HG03039 (cell line): ENCODE data around the gene UBE2H.
"Not testable (repeated sequence)": the region's sequence is repeated elsewhere in the genome, so short reads cannot be mapped to it uniquely, and the experiment has no call there.

Source experiments
- ATAC-seq: cut with Tn5 transposase; IDR thresholded peaks from one replicate; pipeline ENCODE4 v1.9.1; 2021; ENCODE audit warnings: mild to moderate bottlenecking, moderate library complexity; ENCODE audit not compliant: unreplicated experiment

Gene UBE2H

DNA sequence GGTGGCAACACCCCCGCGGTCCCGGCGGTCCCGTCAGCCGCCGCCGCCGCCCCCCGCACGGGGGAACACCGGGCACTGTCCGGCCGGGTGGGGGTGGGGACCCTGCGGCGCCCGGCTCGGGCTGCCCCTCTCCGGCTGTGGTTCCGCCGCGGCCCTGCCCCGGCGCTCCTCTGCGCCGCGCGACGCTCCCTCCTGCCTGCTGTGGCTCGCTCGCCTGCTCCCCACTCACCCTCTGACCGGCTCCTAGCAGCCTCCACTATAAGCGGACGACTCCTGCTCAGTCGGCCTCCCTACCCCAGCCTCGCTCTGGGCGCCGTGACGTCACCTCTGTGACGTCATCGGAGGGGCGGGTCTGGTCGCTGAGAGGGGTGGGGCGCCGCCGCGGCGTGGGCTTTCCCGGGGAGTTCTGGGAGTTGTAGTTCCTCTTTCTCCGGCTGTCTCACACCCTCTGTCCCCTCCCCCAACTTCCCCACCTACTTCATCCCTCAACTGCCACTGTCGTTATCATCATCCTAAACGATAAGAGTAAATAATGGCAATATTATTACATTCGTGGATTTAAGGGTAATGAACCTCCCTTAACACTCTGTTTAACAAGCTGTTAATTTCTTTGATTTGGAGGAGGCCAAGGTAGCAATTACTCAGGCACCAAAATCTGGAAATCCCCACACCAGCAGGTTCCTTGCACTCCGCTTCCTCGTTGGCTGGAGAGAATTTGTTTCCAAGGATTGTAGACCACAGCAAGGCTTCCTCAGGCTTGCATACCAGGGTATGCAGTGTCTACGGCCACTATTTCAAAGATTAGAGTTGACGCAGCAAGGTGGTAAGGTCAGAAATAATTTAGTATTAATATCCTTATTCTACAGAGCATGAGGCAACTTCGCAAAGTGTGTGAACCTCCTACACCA, at the start of gene UBE2H:
UBE2H (minus strand) TSS at position 308 of the 908 bp plus-strand sequence. CDS start 405 bp downstream, outside the sequence.
- ATAC-seq, result peak; percentile 69

DNA sequence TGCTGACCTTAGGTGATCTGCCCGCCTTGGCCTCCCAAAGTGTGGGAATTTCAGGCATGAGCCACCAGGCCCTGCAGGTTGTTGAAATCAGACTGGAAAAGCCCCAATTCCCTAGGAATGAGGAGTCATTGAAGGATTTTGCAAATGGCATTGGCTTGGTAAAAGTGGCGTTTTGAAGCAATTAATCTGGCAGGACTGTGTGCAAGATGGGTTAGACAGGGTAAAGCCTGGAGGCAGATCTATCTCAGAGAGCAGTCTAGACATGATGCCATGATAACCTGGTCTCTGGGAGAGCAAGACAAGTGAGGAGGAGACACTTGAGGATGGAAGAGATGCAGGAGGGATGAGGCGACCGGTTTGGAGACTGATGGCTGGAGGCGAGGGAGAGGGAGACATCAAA, 45.7 kb upstream of the UBE2H start:
- no peak for ATAC-seq

DNA sequence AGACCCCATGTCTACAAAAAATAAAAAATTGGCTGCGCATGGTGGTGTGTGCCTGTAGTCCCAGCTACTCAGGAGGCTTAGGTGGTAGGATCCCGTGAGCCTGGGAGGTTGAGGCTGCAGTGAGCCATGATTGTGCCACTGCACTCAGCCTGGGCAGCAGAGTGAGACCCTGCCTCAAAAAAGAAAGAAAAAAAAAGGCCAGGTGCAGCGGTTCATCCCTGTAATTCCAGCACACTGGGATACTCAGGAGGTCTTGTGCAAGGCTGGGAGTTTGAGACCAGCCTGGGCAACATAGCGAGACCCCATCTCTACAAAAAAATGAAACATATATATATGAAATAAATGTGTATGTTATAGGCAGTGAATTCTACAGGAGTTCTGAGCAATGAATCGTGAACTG, 44.5 kb upstream of the UBE2H start:
- ATAC-seq, result no peak

DNA sequence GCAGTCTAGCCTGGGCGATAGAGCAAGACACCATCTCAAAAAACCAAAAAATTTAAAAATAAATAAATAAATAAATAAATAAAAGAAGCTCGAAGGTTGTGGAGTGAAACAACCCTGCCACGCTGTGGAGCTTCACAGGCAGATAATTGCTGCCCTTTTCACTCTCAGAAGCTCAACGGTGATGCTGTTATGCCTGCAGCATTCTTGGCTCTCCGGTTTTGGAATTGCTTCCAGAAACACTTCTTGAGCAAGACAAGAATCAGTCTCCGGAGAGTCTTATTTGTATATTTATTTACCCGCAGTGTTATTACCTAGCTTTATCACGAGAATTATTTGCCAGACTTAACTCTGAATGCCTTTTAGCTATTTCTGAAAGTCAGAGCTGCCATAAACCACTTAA, 40.5 kb upstream of the UBE2H start:
- no peak for ATAC-seq

DNA sequence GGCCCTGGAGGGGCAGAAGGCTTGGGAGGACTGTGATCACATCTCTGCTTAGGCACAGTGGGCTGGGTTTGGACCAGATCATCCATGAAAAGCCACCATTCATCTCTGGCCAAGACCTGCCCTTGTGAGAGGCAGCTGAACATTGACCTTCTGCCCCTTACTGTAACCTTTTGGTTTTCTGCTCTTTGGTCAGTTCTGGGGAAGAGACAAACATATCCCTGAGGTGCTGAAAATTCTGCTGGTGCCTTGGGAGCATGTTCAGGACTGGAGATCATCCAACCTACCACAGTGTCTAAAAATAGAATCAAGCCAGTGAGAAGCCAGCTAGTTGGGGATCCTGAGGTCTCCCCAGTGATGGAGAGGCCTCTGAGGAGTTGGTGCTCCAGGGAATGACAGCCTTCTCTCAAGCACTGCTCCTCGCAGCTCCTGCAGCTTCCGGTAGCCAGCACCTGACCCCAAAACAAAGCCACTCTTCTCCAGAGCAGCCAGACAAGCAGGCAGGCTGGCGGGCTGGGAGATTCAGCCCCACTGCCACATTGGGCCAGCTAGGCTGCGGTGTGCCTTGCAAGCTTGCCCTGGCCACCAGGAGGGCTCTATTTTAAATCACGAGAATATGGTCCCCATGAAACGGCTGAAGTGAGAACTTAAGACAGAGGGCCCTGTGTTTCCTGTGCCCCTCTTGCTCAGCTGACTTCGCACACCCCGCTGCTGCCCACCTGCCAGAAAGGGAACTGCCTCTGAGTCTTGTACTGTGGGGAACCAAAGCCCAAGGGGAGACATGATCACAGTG, 37.8 kb upstream of the UBE2H start:
- no peak for ATAC-seq

DNA sequence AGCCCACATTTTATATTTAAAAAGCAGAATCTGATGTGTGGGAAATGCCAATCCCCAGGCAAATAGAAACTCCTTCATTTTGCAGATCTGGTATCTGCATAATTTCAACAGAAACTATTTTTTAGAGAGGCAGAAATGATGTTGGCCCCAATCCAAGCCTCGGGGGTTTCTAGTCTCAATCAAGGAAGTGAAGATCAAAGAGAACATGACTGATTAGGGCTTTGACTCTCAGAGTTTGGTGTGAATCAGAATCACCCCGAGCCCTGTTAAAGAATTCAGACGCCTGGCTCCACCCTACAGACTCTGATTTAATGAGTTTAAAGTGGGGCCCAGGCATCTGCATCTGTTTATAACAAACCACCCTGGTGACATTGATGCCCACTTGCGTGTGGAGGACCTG, 36.7 kb upstream of the UBE2H start:
- no peak for ATAC-seq

DNA sequence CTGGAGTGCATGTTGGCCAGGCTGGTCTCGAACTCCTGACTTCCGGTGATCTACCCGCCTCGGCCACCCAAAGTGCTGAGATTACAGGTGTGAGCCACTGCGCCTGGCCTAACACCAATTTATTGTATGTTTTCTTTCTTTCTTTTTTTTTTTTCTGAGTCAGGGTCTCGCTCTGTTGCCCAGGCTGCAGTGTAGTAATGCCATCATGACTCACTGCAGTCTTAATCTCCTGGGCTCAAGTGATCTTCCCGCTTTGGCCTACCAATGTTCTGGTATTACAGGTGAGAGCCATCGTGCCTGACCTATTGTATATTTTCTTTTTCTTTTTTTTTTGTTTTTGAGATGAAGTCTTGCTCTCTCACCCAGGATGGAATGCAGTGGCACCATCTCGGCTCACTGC, 33.8 kb upstream of the UBE2H start:
- ATAC-seq, result no peak

DNA sequence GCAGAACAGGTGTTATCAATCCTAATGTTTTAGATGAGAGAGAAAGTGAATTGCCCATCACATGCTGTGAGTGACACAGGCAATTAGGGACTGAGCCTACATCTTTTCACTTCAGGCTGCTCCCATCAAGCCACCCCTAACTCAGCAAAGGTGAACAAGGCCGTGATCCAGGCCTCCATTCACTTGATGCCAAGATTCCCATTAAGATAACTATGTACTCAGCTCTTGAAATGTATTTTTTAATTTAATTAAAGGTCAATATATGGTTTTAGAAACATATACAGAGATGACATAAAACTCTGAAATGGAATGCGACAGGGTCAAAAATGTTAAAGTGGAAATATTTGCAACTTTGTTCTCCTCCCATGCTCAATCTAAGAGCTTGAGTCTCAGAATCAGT, 27.9 kb upstream of the UBE2H start:
- no peak for ATAC-seq

DNA sequence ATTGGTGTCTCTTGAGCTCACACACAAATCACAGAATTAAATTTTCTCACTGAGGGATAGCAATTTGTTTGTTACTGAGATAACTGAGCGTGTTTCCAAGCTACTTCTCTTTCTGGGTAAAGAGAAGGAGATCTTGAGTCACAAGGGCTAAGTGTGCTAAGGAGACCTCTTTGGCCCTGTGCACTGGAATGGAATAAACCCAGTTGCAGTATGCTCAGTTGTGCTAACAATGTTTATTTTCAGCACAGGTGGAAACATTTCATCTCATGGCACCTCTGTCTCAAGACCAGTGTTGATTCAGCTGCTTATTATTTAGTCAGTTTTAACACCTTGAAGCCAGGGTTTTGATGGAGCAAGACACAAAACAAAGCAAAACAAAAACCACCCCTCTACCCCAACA, 22.5 kb upstream of the UBE2H start:
- ATAC-seq, result no peak

DNA sequence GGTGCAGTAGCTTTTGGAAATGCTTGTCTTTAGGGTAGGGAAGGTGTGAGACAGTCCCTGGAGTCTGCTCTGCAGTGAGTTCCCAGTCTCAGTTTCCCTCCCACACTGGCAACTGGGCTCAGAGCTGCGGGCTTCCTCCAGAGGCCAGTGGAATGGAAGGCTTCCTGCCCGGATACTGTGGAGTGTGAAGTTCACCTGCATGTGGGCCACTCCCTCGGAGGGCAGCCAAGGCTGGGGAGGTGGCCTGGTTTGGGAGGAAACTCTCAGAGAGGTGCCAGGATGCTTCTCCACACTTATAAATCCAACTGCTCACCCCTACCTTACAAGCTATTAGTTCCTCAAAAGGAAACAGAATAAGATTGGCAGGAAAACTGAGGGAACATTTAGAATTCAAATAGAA, 18.1 kb upstream of the UBE2H start:
- no peak for ATAC-seq

DNA sequence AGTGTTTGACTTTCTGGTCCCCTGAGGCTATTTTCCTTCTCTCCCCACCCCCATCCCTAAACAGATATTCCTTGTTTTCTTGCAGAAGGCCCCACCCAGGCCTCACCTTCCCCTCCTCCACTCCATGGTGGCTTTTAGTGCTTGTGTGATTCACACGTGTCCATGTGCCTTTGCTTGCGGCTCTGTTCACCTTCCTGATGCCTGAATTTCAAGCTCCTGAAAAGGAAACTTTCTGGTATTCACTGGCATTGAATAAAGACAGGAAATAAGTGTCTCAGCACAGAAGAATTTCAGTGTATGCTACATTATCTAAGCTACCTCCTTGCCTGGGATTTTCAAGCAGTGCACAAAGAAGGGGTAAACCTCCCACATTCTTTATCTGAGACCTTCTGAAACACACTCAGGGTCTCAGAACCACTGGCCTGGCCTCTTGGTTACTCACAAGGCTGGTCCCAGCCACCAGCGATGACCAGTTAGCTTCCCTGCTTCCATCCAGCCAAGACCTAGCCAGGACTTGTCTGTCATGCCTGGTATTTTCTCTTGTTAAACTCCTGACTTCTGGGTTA, 17.2 kb upstream of the UBE2H start:
- ATAC-seq, result no peak

DNA sequence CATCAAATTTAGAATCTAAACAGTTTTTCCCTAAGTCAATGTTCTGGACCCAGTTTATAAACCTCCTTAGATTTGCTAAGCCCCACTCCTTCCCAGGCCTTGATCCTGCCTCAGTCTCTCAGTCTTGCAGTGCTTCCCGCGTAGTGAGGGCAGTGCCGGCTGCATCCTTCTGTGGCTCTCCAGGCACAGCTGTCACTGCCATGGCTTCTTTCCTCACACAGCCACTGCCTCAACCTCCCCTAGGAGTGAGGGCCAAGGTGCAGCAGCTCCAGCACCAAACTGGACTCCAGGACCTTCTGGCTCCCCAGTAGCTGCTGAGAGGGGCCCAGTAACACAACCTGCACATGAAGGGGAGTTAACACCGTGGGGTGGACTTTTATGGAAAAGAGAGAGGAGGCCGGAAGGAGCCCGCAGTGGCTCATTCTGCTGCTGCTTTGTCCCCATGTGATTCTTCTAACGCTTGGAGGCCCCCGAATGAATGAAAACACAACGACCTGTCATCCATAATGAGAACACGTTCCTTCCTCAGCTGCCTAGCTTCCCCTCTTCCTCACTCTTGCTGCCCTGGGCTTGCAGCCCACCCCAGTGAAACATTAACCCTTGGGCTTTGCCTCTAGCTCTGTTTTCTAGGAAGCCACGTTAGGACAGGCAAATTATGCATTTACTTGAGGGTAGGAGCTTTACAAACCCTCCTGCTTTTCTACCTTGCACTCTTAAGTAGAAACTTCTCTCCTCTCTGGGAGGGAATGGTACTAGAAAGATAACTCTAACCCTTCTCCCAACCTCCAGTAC, 16.0 kb upstream of the UBE2H start:
- no peak for ATAC-seq

DNA sequence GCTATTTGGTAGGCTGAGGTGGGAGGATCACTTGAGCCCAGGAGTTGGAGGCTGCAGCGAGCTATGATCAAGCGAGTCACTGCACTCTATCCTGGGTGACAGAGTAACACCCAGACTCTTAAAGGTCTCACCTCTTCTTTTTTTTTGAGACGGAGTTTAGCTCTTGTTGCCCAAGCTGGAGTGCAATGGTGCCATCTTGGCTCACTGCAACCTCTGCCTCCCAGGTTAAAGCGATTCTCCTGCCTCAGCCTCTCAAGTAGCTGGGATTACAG, 7.4 kb upstream of the UBE2H start:
- not testable (repeated sequence) for ATAC-seq

DNA sequence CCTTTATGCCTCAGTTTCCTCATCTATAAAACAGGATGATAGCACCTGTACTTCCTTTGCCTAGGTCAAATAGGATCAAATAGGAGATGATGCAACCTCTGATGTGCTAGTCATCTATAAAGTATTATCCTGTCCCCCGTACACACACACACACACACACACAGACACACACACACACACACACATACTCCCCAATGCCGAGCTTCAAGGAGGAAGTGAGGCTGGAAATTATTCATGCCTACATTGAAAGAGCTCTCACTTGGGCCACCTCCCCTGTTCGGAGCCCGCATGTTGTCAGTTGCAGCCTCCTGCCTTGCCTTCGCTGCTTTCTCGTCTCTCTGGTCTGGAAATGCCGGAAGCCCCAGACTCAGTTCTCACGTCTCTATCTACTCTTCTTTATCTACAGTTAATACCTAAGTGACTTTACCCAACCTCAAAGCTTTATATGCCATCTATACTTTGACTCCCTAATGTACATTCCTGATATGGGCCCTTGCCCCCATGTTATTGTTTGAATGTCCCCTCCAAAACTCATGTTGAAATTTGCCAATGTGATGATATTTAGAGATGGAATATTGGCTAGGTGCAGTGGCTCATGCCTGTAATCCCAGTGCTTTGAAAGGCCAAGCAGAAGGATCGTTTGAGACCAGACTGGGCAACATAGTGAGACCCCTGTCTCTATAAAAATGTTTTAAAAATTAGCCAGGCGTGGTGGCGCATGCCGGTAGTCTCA, 6.9 kb upstream of the UBE2H start:
- ATAC-seq, result no peak

DNA sequence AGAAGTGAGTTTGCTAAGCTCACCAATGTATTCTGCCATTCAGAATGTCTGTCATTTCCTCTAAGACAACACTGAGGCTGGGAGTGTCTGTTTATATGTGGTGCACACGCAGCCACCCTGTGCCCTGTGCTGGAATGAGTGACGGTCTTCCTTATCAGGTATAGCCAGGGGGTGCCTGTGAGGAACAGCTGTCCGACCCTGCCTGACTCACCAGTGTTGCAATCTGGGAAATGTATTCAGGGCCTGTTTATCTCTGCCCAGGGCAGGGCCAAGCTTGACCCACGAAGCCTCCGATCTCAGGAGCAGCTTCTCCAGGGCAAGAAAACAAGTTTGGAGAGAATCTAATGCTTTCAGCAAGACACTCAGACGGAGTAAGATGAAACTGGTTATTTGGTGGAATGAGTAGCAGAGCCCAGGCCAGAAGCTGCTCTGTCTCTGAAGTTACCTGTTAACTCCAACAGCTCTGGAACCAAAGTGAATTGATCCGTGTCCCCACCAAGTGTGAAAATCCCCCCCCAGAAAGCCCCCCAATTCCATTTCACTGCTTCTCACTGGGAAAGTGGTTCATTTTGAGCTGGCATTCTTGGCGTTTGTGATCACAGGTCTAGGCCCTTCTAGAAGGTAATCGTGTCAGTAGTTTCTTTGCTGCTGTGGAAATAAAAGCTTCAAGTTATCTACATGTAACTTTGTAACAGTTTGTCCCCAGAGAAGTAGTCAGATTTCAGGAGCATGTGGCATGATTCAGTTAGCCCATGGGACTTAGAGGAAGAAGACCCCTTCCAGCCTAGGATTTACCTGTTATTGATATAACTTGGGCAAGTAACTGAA, 6.1 kb upstream of the UBE2H start:
- no peak for ATAC-seq

DNA sequence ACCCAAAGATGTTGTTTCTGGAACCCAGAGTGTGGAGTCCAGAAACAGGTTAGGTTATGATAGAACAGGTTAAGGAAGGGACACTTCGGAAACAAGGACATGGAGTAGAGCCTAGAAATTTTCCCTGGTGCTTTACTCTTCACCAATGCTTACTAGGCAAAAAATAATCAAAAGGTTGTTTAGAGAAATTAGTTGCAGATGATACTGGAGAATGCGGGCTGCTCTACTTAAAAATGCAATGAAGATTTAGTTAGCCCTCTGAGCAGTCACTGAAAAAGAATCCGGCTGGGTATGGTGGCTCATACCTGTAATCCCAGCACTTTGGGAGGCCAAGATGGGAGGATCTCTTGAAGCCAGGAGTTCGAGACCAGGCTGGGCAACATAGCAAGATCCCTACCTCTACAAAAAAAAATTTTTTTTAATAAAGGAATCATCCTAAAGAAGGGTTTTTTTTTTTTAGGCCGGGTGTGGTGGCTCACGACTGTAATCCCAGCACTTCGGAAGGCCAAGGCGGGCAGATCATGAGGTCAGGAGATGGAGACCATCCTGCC, 3.3 kb upstream of the UBE2H start:
- no peak for ATAC-seq

DNA sequence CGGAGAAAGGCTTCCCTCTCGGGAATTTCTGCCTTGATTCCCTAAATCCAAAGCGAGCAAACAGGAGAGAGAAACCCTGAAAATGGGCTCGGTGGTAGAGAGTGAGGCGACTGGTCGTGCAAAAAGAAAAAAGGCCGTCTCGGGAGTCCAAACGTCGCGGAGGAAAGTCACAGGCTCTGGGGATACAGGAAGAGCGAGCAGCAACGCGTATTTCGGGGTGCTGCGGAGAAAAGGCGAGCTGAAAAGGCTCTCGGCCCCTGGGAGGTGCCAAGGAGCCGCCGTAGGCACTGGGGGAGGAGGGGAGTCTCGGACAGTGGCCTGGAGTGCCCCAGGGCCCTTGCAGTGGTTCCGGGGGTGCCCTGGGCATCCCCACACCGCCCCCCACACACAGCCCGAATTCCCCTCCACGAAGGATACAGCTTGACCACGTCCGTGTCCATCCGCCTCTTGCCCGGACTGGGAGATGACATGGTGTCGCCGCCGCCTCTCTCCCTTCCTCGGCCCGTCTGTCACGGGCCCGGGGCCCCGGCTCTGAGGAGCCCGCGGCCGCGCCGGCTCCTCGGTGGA, 591 bp downstream of the UBE2H start:
- ATAC-seq, result peak; percentile 17

DNA sequence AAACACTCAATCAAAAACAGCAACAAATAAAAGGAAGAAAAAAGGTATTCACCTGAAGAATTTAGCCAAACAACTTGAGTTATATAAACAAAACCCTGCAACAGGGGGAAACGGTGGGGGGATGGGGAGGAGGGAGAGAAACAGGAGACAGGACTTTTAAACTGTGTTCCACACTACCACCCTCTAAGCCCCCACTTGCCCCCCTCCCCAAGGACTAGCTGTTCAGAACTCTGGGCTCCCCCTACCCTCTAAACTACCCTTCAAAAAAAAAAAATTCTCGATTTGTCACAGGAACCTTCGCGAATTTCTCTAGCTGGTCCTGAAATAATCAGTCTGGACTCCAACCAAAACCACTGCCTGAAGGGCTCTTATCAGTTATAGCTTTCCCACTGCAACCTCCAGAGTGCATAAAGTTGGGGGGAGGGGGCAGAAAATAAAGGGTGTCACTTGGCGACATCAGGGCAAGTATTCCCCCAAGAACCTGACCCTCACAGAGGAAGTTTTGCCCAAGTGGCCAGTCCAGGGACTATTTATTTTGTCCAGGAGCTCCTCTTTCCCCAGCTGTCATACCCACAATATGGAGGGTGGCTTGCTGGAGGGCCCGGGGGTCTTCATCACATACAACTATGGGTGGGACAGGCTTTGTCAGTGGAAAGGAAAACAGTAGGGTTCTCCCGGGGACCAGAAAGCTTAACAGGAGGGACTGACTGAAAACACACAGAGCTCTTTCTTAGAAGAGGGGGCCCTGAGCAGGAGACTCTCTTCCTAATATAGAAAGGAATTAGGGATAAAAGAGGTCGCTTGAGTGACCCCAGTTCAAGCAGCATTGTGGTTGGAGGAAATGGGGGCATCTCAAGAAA, 1.3 kb downstream of the UBE2H start:
- no peak for ATAC-seq
